Stimulated activated naive B cell treated with anti-CD40 and anti-IgM and Interleukin-4, amounts not matched to agents 10 μg/mL and 1 μg/mL and 100 μg/mL, for 72 hours (primary cell): ENCODE measurements around the gene LGALS16.
"Not testable (repeated sequence)": the region's sequence is repeated elsewhere in the genome, so short reads cannot be mapped to it uniquely, and the experiment has no call there.

ENCODE experiments used
- ATAC-seq, 2 donors: fragments of 150-1000 bp; cut with Tn5 transposase; replicated peaks; 2 replicates each; pipeline ENCODE4 v1.10.0; 2021; ENCODE audit warnings: moderate library complexity in 1 of 2
- DNase-seq: peaks from one replicate; pipeline ENCODE4 v3.0.0; 2021
- H3K27ac Mint-ChIP-seq: one replicate; pipeline ENCODE4 v1.8.0; 2022; ENCODE audit warnings: mild to moderate bottlenecking, mixed read lengths
- H3K27me3 Mint-ChIP-seq, 2 donors: one replicate each; pipeline ENCODE4 v1.8.0; 2022; ENCODE audit warnings: mixed read lengths in 2 of 2
- H3K36me3 Mint-ChIP-seq, 2 donors: one replicate each; pipeline ENCODE4 v1.8.0; 2022; ENCODE audit warnings: mixed read lengths in 2 of 2, mild to moderate bottlenecking in 1 of 2
- H3K4me1 Mint-ChIP-seq, 2 donors: one replicate each; pipeline ENCODE4 v1.8.0; 2022; ENCODE audit warnings: mixed read lengths in 2 of 2, mild to moderate bottlenecking in 1 of 2
- H3K4me3 Mint-ChIP-seq, 2 donors: one replicate each; pipeline ENCODE4 v1.8.0; 2022; ENCODE audit warnings: mild to moderate bottlenecking in 2 of 2, mixed read lengths in 2 of 2, moderate library complexity in 1 of 2
- H3K9me3 Mint-ChIP-seq, 2 donors: one replicate each; pipeline ENCODE4 v1.8.0; 2022; ENCODE audit warnings: mixed read lengths in 2 of 2, mild to moderate bottlenecking in 1 of 2

The LGALS16 gene

DNA sequence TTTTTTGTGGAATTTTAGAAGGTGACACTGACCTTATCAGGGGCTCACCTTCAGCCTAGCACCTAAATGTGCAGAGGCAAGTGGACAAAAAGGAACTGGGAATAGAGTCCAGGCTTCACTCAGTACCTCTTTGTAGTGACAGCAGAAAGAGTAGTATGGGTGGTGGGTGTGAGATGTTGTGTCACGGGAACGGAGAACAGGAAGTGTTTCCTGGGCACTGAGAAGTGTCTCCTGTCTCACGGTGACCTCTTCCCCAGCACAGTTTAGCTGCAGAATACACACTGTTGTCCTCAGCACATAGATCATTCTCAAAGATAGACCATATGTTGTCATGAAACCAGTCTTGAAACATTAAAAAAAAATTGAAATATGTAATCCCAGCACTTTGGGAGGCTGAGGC, 31.0 kb downstream of the LGALS16 start:
- peaks cover 0 to 1% of the 10 kb centered on the region in 2 donors for H3K9me3 Mint-ChIP-seq
- H3K27me3 Mint-ChIP-seq = peaks cover 24 to 35% of the 10 kb centered on the region in 2 donors
- H3K27ac Mint-ChIP-seq = no peak overlapping the region
- no peak for DNase-seq
- peaks cover 0 to 4% of the 10 kb centered on the region in 2 donors for H3K4me1 Mint-ChIP-seq
- ATAC-seq = no peak
- H3K4me3 Mint-ChIP-seq = no peak overlapping the region
- H3K36me3 Mint-ChIP-seq = no peaks in the 10 kb centered on the region

DNA sequence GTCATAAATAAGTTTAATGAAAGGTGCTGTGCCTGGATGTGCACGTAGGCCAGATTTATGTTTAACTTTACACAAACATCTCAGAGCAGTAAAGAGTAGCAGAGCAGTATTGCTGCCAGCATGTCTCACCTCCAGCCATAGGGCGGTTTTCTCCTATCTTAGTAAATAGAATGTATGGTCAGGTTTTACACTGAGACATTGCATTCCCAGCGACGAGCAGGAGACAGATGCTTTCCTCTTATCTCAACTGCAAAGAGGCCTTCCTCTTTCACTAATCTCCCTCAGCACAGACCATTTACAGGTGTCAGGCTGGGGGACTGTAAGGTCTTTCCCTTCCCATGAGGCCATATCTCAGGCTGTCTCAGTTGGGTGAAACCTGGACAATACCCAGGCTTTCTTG, 32.9 kb downstream of the LGALS16 start:
- not testable (repeated sequence) for H3K27ac Mint-ChIP-seq, H3K9me3 Mint-ChIP-seq, H3K36me3 Mint-ChIP-seq, ATAC-seq, H3K4me3 Mint-ChIP-seq, DNase-seq, H3K4me1 Mint-ChIP-seq
- peaks cover 32 to 50% of the 10 kb centered on the region in 2 donors for H3K27me3 Mint-ChIP-seq

DNA sequence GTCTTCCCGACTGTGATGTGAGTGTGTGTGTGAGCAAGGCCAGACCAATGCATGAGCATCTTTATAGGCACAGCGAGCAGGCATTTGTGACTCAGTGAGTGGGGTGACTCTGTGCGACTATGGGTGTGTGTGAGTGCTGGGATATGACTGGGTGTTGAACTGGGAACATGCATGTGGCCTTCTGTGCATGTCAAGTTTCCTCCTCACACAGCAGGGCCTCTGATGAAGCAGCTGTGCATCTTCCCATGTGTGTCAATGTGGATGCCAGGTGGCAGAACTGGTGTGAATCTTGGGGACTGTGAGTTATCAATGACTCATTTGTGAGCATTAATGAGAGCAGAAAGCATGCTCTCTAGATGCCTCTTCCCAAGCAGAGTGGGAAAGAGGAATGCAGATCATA, 36.5 kb downstream of the LGALS16 start:
- no peak for DNase-seq
- no peak for ATAC-seq
- peaks cover 0 to 4% of the 10 kb centered on the region in 2 donors for H3K4me1 Mint-ChIP-seq
- H3K36me3 Mint-ChIP-seq = no peaks in the 10 kb centered on the region
- no peak overlapping the region for H3K4me3 Mint-ChIP-seq
- H3K27ac Mint-ChIP-seq = no peak overlapping the region
- H3K9me3 Mint-ChIP-seq = peaks cover 0 to 1% of the 10 kb centered on the region in 2 donors
- H3K27me3 Mint-ChIP-seq = peaks cover 38% of the 10 kb centered on the region in 2 donors

DNA sequence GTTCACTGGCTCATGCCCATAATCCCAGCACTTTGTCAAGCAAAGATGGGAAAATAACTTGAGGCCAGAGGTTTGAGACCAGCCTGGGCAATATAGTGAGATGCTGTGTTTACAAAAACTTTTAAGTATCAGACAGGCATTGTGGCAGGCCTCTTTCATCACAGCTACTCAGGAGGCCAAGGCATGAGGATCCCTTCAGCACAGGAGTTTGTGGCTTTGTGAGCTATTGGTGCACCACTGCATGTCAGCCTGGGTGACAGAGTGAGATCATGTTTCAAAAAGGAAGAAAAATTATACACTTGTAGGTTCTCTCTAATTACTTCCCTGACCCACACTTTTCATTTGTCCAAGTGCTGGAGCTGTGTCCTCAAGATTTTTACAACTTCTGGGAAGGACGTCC, 37.1 kb downstream of the LGALS16 start:
- no peaks in the 10 kb centered on the region for H3K36me3 Mint-ChIP-seq
- no peak for DNase-seq
- peaks cover 0 to 1% of the 10 kb centered on the region in 2 donors for H3K9me3 Mint-ChIP-seq
- ATAC-seq = no peak
- peaks cover 40 to 44% of the 10 kb centered on the region in 2 donors for H3K27me3 Mint-ChIP-seq
- H3K27ac Mint-ChIP-seq = no peak overlapping the region
- peaks cover 0 to 4% of the 10 kb centered on the region in 2 donors for H3K4me1 Mint-ChIP-seq
- no peak overlapping the region for H3K4me3 Mint-ChIP-seq

DNA sequence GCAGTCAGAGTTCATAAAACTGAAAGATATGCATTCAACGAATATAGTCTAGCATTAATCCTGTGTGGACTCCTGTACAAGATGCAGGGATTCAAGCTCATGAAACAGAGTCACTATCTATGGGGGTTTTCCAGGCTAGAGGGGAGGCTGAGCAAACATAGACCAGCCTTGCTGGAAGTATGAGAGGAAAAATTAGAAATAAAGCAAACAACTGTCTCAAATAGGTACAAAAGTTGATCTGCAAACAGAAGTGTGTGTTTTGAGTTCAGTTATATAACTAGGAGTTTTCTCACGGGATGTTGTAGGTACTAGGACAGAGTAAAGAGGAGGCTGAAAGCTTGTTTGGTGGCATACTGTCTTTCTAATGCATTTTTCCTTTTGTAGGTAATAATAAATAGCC, 40.0 kb downstream of the LGALS16 start:
- no peak overlapping the region for H3K4me3 Mint-ChIP-seq
- peaks cover 34 to 49% of the 10 kb centered on the region in 2 donors for H3K27me3 Mint-ChIP-seq

DNA sequence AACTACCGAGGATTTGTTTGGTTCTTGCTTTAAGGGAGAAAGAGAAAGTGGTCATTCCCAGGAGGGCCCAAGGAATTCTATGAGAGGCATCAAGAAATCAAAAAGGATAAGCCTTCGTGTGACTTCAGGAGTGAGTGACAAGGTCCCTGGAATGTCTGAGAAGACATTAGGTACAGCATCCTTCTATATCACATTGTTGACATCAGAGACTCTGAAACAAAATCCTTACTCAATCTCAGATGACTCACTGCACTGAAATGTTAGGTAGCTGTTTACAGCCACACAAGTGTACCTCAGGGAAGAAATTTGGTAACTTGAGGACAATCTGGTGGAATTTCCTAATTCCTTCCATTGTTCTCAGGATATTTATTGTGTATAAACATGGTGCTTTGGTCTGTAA, 40.7 kb downstream of the LGALS16 start:
- no peak overlapping the region for H3K4me3 Mint-ChIP-seq
- ATAC-seq (no peak), DNase-seq (no peak)
- no peaks in the 10 kb centered on the region for H3K4me1 Mint-ChIP-seq
- no peaks in the 10 kb centered on the region for H3K36me3 Mint-ChIP-seq
- H3K27me3 Mint-ChIP-seq = peaks cover 32 to 49% of the 10 kb centered on the region in 2 donors
- H3K27ac Mint-ChIP-seq = no peak overlapping the region
- H3K9me3 Mint-ChIP-seq = no peaks in the 10 kb centered on the region

More for the DNA sequence above, 40.0 kb downstream of the LGALS16 start:
- DNase-seq = no peak
- no peak overlapping the region for H3K27ac Mint-ChIP-seq
- no peaks in the 10 kb centered on the region for H3K36me3 Mint-ChIP-seq
- no peak for ATAC-seq
- H3K9me3 Mint-ChIP-seq = no peaks in the 10 kb centered on the region
- H3K4me1 Mint-ChIP-seq = no peaks in the 10 kb centered on the region

DNA sequence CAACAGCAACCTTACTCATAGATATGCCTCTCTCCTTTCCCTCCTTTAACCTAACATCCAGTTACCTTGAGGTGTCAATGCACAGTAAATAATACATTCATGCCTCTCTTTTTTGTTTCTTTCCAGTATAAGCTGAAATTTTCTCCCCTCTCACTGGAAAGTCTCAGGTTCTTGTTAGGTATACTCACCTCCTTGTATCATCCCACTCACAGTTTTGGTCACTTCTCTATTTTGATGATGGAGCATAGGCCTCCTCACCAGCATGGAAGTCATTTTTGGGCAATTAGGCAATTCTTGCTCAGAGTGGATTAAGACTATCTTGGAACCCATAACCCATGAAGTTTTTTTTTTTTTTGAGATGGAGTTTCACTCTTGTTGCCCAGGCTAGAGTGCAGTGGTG, 42.8 kb downstream of the LGALS16 start:
- no peak overlapping the region for H3K4me3 Mint-ChIP-seq
- H3K4me1 Mint-ChIP-seq = no peaks in the 10 kb centered on the region
- no peak for DNase-seq
- no peaks in the 10 kb centered on the region for H3K36me3 Mint-ChIP-seq
- no peak overlapping the region for H3K27ac Mint-ChIP-seq
- no peaks in the 10 kb centered on the region for H3K9me3 Mint-ChIP-seq
- H3K27me3 Mint-ChIP-seq = peaks cover 31 to 34% of the 10 kb centered on the region in 2 donors
- ATAC-seq = no peak

DNA sequence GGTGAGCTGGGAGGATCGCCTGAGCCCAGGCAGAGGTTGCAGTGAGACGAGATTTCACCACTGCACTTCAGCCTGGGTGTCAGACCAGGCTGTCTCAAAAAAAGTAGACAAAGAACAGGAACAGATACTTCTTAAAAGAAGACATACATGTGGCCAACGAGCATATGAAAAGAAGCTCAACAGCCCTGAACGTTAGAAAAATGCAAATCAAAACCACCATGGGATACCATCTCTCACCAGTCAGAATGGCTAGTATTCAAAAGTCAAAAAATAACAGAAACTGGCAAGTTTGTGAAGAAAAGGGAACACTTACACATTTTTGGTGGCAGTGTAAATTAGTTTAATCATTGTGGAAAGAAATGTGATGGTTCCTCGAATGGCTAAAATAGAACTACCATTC, 45.6 kb downstream of the LGALS16 start:
- H3K4me3 Mint-ChIP-seq = no peak overlapping the region
- DNase-seq (no peak), ATAC-seq (peak in 1 of 2 donors; percentile 21)
- H3K4me1 Mint-ChIP-seq = no peaks in the 10 kb centered on the region
- H3K27ac Mint-ChIP-seq = no peak overlapping the region
- H3K27me3 Mint-ChIP-seq = peaks cover 29 to 35% of the 10 kb centered on the region in 2 donors
- no peaks in the 10 kb centered on the region for H3K36me3 Mint-ChIP-seq
- H3K9me3 Mint-ChIP-seq = no peaks in the 10 kb centered on the region

DNA sequence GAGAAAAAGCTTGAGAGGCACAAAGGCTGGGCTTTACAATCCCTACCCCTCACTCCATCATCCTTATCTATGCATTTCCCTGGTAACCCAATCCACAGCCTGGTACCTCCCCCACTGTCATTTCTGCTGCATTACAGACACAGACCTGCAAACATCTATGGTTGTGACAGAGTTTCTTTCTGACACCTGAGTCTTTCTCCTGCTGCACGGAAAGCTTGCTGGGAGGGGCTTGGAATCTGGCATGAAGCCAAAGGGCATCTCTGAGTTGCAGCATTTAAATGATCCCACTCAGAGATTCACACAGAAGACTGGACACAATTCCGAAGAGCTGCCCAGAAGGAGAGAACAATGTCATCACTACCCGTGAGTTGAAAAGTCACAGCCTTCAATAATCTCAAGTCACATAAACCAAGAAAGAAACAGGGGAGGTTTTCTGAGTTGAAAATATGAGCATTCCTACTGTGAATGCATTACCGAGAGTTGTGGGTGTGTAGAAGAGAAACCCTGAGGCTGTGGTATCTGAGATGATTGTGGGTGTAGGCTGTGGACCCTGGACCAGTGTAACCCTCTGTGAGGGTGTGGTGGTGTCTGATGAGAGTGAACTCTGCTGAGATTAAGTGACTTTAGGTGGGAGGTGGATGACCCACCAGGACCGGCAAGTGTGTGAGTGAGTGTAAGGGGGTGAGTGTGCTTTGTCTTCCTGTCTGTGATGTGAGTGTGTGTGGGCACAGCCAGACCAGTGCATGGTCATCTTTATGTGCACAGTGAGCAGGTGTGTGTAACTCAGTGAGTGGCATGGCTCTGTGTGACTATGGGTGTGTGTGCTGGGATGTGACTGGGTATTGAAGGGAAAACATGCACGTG, 48.7 kb downstream of the LGALS16 start, which contains the start of gene LGALS14:
TSS of gene LGALS14 (plus strand) at position 301 of the 864 bp plus-strand sequence. CDS start at position 349, 48 bp downstream.
- H3K27ac Mint-ChIP-seq = no peak within 1 kb of the TSS
- ATAC-seq = no peak
- no peaks in the 10 kb centered on the region for H3K9me3 Mint-ChIP-seq
- H3K27me3 Mint-ChIP-seq = peaks cover 25 to 26% of the 10 kb centered on the region in 2 donors
- DNase-seq = no peak
- no peak within 1 kb of the TSS for H3K4me3 Mint-ChIP-seq
- H3K36me3 Mint-ChIP-seq = no peaks in the 10 kb centered on the region
- H3K4me1 Mint-ChIP-seq = no peaks in the 10 kb centered on the region

DNA sequence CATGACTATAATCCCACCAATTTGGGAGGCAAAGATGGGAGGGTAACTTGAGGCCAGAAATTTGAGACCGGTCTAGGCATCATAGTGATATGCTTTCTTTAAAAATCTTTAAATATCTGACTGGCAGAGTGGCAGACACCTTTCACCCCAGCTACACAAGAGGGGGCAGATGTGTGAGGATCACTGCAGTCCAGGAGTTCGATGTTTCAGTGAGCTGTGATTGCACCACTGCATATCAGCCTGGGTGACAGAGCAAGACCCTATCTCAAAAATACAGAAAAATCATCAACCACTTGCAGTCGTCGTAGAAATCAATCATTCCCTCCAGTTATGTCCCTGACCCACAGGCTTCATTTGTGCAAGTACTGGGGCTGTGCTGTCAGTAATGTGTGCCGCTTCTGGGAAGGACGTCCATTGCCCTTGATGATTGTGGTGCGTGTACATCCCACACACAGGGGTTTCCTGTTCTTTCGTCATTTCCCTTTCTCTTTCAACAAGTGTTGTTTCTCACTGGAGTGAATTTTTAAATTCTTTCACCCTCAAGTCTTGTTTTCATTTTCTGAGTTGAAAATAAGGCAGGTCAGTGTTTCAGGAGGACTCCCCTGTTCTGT, 50.0 kb downstream of the LGALS16 start:
- Mint-ChIP-seq H3K27ac (no peak overlapping the region), H3K4me3 (no peak overlapping the region), H3K27me3 (peaks cover 19 to 25% of the 10 kb centered on the region in 2 donors), H3K36me3 (no peaks in the 10 kb centered on the region), H3K4me1 (no peaks in the 10 kb centered on the region), H3K9me3 (no peaks in the 10 kb centered on the region)
- ATAC-seq (no peak), DNase-seq (no peak)

DNA sequence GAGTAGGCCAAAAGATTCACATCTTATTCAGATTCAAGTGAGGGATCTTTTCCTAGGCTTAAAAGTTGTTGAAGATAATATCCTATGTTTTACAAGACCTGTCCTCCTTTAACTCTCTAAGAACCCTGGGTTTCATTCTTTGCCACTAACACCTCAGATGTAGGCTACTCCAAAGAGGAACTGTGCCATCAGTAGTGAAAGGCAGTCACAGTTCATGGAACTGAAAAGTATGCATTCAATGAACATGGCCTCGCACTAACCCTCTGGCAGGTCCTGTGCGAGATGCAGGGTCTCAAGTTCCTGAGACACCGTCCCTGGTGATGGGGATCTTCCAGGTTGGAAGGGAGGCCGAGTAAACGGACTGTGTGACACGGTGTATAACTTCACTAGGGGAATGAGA, 52.9 kb downstream of the LGALS16 start:
- ATAC-seq (peak; percentile 68 to 80), DNase-seq (no peak)
- H3K9me3 Mint-ChIP-seq = peaks cover 0 to 1% of the 10 kb centered on the region in 2 donors
- H3K4me1 Mint-ChIP-seq = no peaks in the 10 kb centered on the region
- no peaks in the 10 kb centered on the region for H3K36me3 Mint-ChIP-seq
- H3K27ac Mint-ChIP-seq = no peak overlapping the region
- H3K4me3 Mint-ChIP-seq = no peak overlapping the region
- peaks cover 17 to 23% of the 10 kb centered on the region in 2 donors for H3K27me3 Mint-ChIP-seq

DNA sequence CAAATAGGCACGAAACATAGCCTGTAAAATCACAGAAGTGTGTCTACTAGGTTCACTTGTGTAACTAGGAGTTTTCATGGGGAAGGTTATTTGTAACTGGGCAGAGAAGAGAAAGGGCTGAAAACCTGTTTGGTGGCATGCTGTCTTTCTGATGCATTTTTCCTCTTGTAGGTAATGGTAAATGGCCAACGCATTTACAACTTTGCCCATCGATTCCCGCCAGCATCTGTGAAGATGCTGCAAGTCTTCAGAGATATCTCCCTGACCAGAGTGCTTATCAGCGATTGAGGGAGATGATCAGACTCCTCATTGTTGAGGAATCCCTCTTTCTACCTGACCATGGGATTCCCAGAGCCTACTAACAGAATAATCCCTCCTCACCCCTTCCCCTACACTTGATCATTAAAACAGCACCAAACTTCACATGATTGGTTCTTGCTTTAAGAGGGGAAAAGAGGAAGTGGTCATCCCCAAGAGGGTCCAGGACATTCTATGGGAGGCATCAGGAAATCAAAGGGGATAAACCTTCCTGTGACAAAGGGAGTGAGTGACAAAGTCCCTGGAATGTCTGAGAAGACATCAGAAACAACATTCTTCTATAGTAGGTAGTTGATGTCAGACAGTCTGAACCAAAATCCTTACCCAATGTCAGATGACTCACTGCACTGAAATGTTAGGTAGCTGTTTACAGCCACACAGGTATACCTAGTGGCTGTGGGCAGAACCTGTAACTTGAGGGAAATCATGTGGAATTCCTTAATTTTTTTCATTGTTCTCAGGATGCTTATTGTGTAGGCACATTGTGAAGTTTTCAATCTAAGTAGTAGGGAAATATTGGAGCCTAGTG, 53.5 kb downstream of the LGALS16 start:
- Mint-ChIP-seq H3K27ac (no peak overlapping the region), H3K4me3 (no peak overlapping the region), H3K27me3 (peaks cover 23 to 27% of the 10 kb centered on the region in 2 donors), H3K36me3 (no peaks in the 10 kb centered on the region), H3K9me3 (peaks cover 0 to 4% of the 10 kb centered on the region in 2 donors), H3K4me1 (no peaks in the 10 kb centered on the region)
- ATAC-seq = no peak
- DNase-seq = no peak
